Omental fat pad (tissue), 4 donors: ENCODE data around the gene SNX4. TPM values are rescaled to one million over a fixed set of nuclear protein-coding genes. Genes with fewer than 3 reads are reported as not detected.

ENCODE experiments used
- ATAC-seq: fragments of 150-250 bp; one replicate; pipeline ENCODE4 v1.9.1; 2016; ENCODE audit warnings: mild to moderate bottlenecking, moderate library complexity; ENCODE audit not compliant: low FRiP score
- DNase-seq: peaks from one replicate; pipeline ENCODE4 v3.0.0-alpha.2; 2019; ENCODE audit warnings: low spot score
- total RNA-seq, 4 donors: library from RNA; depleted of rRNA; stranded (reverse); fragments of >200 nt; gene quantifications; one replicate each; pipeline ENCODE4 v1.1.0, GENCODE V29; 2016
- TF ChIP-seq, protein P1 (sequence below), 3 donors: fragments of 450-650 bp; IDR thresholded peaks; one replicate each; pipeline ENCODE4 v1.5.1; 2016 to 2017; ENCODE audit warnings: antibody characterized with exemption in 3 of 3, mild to moderate bottlenecking in 3 of 3, moderate library complexity in 2 of 3

The SNX4 gene
- total RNA-seq, 4 donors from 2014 or later: 35.0 to 49.0 (median 39.6) TPM

DNA sequence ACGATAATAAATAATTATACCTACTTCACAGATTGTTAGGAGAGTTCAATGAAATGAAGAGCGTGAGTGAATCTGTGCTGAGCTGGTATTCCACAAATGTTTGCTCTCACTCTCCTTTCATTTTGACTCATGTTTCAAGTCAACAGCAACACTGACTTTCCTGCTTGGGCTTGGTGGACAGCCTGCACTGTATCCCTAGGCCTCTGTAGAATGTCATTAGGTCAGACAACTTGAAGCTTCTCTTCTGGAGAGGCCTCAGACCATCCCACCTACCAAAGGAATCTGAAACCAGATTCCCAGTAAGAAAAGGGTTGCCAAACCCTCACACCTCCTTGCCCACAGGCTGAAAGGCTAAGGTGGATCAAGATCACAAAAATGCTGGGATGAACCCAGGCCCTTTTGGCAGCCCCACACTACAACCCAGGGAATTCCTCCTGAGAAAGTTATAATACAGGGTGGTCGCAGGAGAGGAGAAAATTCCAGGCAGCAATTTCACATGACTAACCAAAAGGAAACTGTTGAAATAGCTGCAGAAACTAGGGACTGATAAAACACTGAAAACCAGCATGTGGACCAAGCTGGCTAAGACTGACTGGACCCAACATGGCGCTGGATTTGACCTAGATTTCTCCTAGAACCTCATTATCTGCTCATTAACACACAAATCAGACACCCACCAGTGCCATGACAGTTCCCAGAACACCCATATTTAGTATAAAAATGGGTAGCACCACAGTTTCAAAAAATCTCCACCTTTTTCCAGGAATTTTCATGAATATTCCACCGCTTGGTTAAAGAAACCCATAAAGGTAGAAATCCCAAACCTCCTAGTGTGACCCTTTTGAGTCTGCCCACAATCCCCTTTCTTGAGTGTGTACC, 87.9 kb downstream of the SNX4 start:
- DNase-seq (no peak), ATAC-seq (no peak)
- TF ChIP-seq, protein P1, sequence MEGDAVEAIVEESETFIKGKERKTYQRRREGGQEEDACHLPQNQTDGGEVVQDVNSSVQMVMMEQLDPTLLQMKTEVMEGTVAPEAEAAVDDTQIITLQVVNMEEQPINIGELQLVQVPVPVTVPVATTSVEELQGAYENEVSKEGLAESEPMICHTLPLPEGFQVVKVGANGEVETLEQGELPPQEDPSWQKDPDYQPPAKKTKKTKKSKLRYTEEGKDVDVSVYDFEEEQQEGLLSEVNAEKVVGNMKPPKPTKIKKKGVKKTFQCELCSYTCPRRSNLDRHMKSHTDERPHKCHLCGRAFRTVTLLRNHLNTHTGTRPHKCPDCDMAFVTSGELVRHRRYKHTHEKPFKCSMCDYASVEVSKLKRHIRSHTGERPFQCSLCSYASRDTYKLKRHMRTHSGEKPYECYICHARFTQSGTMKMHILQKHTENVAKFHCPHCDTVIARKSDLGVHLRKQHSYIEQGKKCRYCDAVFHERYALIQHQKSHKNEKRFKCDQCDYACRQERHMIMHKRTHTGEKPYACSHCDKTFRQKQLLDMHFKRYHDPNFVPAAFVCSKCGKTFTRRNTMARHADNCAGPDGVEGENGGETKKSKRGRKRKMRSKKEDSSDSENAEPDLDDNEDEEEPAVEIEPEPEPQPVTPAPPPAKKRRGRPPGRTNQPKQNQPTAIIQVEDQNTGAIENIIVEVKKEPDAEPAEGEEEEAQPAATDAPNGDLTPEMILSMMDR (IDR thresholded peaks at IDR 0.05): no peak

DNA sequence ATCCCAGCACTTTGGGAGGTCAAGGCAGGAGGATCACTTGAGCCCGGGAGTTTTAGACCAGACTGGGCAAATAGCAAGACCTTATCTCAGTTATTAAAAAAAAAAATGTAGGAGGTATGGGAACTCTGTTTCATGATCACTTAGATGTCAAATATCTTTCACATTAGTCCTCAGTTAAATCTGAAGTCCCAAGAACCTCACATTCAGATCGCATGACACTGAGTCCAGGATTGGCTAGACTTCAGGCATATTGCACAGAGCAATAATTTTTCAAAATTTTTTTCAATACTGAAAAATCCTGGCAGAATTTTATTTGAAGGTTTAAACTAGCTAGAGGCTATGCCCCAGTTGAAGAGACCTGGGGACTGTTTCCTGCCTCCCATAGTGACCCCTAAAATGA, 88.6 kb downstream of the SNX4 start:
- ATAC-seq (no peak), DNase-seq (no peak)
- TF ChIP-seq, protein P1 (IDR thresholded peaks at IDR 0.05): no peak

DNA sequence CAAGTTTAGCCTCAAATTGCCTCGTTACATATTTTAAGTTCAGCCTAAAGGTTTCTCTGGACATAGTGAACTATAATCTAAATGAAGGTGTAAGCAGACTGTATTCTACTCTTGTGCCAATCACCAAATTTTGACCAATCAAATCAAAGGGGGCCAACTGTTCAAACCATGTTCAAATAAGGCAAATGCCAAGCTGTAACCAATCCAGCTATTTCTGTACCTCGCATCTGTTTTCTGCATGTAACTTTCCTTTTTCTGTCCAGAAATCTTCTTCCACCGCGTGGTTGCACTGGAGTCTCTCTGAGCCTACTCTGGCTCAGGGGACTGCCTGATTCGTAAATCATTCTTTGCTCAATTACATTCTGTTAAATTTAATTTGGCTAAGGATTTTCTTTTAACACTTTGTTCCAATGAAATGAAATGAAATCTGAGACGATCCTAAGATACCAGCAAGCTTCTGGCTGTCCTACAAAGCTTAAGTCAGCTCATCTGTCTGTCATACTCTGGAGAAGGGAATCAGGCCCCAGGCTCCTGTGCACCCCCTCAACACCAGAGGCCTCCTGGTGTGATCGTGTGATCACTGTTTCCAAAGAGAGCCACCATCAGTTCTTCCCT, 91.7 kb downstream of the SNX4 start:
- no peak for DNase-seq
- no peak for ATAC-seq
- TF ChIP-seq, protein P1 (IDR thresholded peaks at IDR 0.05): no peak

DNA sequence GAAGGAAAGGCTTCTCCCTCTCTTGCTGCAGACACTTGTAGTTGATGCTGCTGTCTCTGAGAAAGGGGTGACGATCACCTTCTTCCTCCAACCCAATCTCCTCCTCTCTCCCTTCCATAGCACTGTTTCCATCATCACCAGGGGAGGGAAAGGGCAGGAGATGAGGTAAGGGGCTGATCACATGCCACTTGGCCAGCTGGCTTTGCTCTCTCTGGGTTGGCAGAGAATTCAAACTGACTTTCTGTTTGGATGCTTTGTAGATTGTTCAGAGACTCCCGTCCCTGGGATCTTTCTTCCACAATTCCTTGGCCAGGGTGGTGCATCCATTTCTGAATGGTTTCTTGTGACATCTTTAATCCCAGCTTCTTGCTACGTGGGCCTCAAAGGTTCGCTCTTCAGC, 101.7 kb downstream of the SNX4 start:
- ATAC-seq: no peak
- TF ChIP-seq, protein P1 (IDR thresholded peaks at IDR 0.05): no peak
- no peak for DNase-seq

DNA sequence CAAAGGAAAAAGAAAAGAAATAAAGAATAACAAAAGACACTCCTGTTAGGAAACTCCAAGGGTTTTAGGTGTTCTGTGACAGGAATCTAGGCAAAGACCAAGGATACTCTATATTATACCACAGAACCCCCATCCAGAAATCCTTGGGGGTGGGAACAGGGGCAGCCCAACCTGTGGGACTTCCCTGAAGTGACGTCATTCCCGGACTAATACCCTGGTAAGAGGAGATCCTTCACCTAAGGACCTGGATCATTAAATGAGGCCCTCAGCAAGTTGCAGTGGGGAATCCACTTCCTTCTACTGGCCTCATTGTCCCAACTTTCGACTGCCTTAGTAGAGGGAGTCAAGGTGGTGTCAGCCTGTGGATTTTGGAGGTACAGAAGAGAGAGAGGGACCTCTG, 103.8 kb downstream of the SNX4 start:
- TF ChIP-seq, protein P1 (IDR thresholded peaks at IDR 0.05): no peak
- no peak for ATAC-seq

DNA sequence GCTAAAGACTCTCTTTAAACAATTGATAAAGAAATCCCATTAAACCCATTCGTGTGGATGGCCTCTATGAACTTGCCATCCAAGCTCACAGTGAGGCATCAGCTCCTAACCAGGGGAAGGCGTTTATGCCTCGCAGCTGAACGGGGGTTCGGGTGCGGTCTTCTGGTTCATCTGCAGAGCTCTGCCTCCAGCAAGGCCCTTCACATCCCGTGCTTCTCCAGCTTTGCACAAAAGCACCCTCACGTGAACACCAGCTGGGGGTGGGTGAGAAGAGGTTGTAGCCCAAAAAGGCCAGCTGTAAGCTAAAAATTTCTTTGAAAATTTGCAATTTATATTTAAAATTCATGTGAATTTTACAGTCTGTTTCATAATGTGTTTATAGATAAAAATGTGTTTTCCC, 105.3 kb downstream of the SNX4 start:
- ATAC-seq: no peak
- no peak for DNase-seq
- TF ChIP-seq, protein P1 (IDR thresholded peaks at IDR 0.05): no peak

More for the DNA sequence above, 103.8 kb downstream of the SNX4 start:
- DNase-seq: no peak
